Heart right ventricle (tissue), 16 donors: Measurements from ENCODE around the gene PDSS2. TPM values are rescaled to one million over a fixed set of nuclear protein-coding genes. Genes with fewer than 3 reads are reported as not detected.
"Not testable (repeated sequence)": the region's sequence is repeated elsewhere in the genome, so short reads cannot be mapped to it uniquely, and the experiment has no call there.

ENCODE experiments used
- ATAC-seq, 8 donors: fragments of 200-7000 bp; cut with Tn5 transposase; one replicate each; pipeline ENCODE4 v1.9.1; 2020; ENCODE audit warnings: mild to moderate bottlenecking in 8 of 8, moderate library complexity in 8 of 8, moderate number of reproducible peaks in 1 of 8
- DNase-seq, 2 donors: peaks; one replicate each; pipeline ENCODE4 v3.0.0-alpha.2; 2020
- H3K27ac ChIP-seq, 10 donors: fragments of 200-600 bp; sonication (generic) in 2 of 10; one replicate each; pipeline versions ENCODE4 v1.5.0 to v1.8.0; 2020 to 2022; ENCODE audit warnings: mild to moderate bottlenecking in 3 of 10
- H3K27me3 ChIP-seq, 7 donors: fragments of 200-600 bp; one replicate each; pipeline ENCODE4 v1.8.0; 2021 to 2022; ENCODE audit warnings: mild to moderate bottlenecking in 2 of 7
- H3K36me3 ChIP-seq, 9 donors: fragments of 200-600 bp; sonication (generic) in 1 of 9; one replicate each; pipeline versions ENCODE4 v1.5.0 to v1.8.0; 2020 to 2022; ENCODE audit warnings: mild to moderate bottlenecking in 2 of 9
- H3K4me1 ChIP-seq, 9 donors: fragments of 200-600 bp; sonication (generic) in 1 of 9; one replicate each; pipeline versions ENCODE4 v1.5.0 to v1.8.0; 2020 to 2022; ENCODE audit warnings: mild to moderate bottlenecking in 4 of 9
- H3K4me3 ChIP-seq, 10 donors: fragments of 200-600 bp; sonication (generic) in 2 of 10; one replicate each; pipeline versions ENCODE4 v1.5.0 to v1.8.0; 2020 to 2022; ENCODE audit warnings: mild to moderate bottlenecking in 7 of 10, moderate library complexity in 2 of 10
- H3K9me3 ChIP-seq, 11 donors: fragments of 200-600 bp in 10 of 11; sonication (generic) in 2 of 11; one replicate each; pipeline versions ENCODE4 v1.5.0 to v1.8.0; 2013 to 2022; ENCODE audit warnings: mild to moderate bottlenecking in 2 of 11, control low read depth in 1 of 11, moderate library complexity in 1 of 11
- CTCF ChIP-seq, 9 donors: fragments of 200-600 bp; sonication (generic) in 2 of 9; IDR thresholded peaks; one replicate each; pipeline versions ENCODE4 v1.5.0 to v1.8.0; 2021 to 2022; ENCODE audit warnings: antibody characterized with exemption in 9 of 9, mild to moderate bottlenecking in 5 of 9, moderate library complexity in 1 of 9
- WGBS, 2 donors: extraction: QIAGEN DNeasy Blood & Tissue Kit; methylation state at CpG; one replicate each; pipeline ENCODE4 v1.1.7; 2013; ENCODE audit warnings: inconsistent platforms in 1 of 2; 5-methylcytosine and 5-hydroxymethylcytosine counted together
- intact Hi-C, 10 donors: fragments of 100-400 bp; cut with DNase I; formaldehyde crosslinking; loops; one replicate each; pipeline versions ENCODE4 v1.11.1 to v1.14.2; 2022
- polyA plus RNA-seq, 2 donors: library from polyadenylated mRNA; stranded (reverse); fragments of 200-250 nt; gene quantifications; one replicate each; pipeline ENCODE4 v1.2.3, GENCODE V29; 2013
- total RNA-seq, 10 donors: library from RNA; stranded (reverse); fragmentation: NEBNext Ultra II Directional in 3 of 10; extraction: Animal tissue kit (Norgen Biotek cat#: 25700) in 3 of 10; gene quantifications; one replicate each; pipeline versions ENCODE4 v1.2.1 to v1.2.4, GENCODE V29; 2021 to 2023
- donor health status: Arrhythmogenic right ventricular cardiomyopathy.
- donor health status: ischemic (EF 13 %, LVEDD 7.1; RV severe dilation, severe dysfunction).
- donor health status: healthy with polysubstance abuse.
- donor health status: DM: no; HTN: yes; CAD: no.
- donor health status: DM: no; HTN: no; CAD: no.
- donor health status: ischemic (EF 25% LVEDD 6.9; RV normal size, moderate dysfunction).
- donor health status: ischemic (EF 25% LVEDD 5.7; RV mildly dilated, moderate dysfunction).
- donor health status: healthy.
- donor health status: DM: yes; HTN: yes; CAD: no.
- donor health status: Ischemic cardiomyopathy.
- donor health status: ischemic (EF 35%, LVEDD 5.7; RV mildly dilated, moderate dysfunction).
- donor health status: nonischemic (EF 11% LVEDD 7.7; RV severe dilation, severe dysfunction).
- donor health status: DM: yes; HTN: yes; CAD: no.
- donor health status: PGD.
- donor health status: ischemic (EF 29% LVEDD 5.4; RV normal size, mild dysfunction).
- donor health status: nonischemic (EF 23%, LVEDD 6.1; RV moderate dilation, normal function).

The PDSS2 gene
- total and polyA plus RNA-seq, 12 donors, result 5.5 to 22.2 (median 18.0) TPM

GRCh38 chr6:107304421-107305025 lies 154.8 kb downstream of the PDSS2 start:
- no peaks in the 10 kb centered on the region for H3K36me3 ChIP-seq
- intact Hi-C loops, result no loop called here
- no peak overlapping the region for H3K4me3 ChIP-seq
- ATAC-seq, result no peak
- no peak overlapping the region for H3K27ac ChIP-seq
- no peak for DNase-seq
- TF ChIP-seq CTCF (IDR thresholded peaks at IDR 0.05), result no peak
- no peaks in the 10 kb centered on the region for H3K27me3 ChIP-seq
- H3K9me3 ChIP-seq, result no peaks in the 10 kb centered on the region
- no peaks in the 10 kb centered on the region for H3K4me1 ChIP-seq
- WGBS, 2 donors, result 94 to 97% methylated on average over 5 of the region's 5 CpGs

- 43 to 46% methylated on average over 4 of the region's 4 CpGs for WGBS, 2 donors
Observed at GRCh38 chr6:107293350-107293749, 166.0 kb downstream of the PDSS2 start.

GRCh38 chr6:107292715-107293271 lies 166.6 kb downstream of the PDSS2 start:
- H3K27me3 ChIP-seq, result no peaks in the 10 kb centered on the region
- intact Hi-C loops, result no loop called here
- peaks cover 0 to 27% (median 13%) of the 10 kb centered on the region in 9 donors for H3K4me1 ChIP-seq
- WGBS, 2 donors, result 37 to 52% methylated on average over 6 of the region's 6 CpGs
- ATAC-seq (peak in 2 of 8 donors; percentile 30 to 47), DNase-seq (no peak)
- no peaks in the 10 kb centered on the region for H3K9me3 ChIP-seq
- no peaks in the 10 kb centered on the region for H3K36me3 ChIP-seq
- TF ChIP-seq CTCF (IDR thresholded peaks at IDR 0.05), result no peak
- H3K4me3 ChIP-seq, result peak overlapping the region in 2 of 10 donors; percentile 18 to 23
- no peak overlapping the region for H3K27ac ChIP-seq

More at GRCh38 chr6:107293350-107293749, 166.0 kb downstream of the PDSS2 start:
- ATAC-seq, result no peak
- Histone ChIP-seq H3K36me3 (no peaks in the 10 kb centered on the region), H3K9me3 (no peaks in the 10 kb centered on the region), H3K27ac (no peak overlapping the region), H3K4me3 (peak overlapping the region in 1 of 10 donors; percentile 23), H3K27me3 (no peaks in the 10 kb centered on the region), H3K4me1 (peaks cover 0 to 27% (median 13%) of the 10 kb centered on the region in 9 donors)
- TF ChIP-seq CTCF (IDR thresholded peaks at IDR 0.05), result no peak
- intact Hi-C loops, result no loop called here
- DNase-seq, result no peak

- Histone ChIP-seq H3K27me3 (no peaks in the 10 kb centered on the region), H3K4me3 (no peak overlapping the region), H3K27ac (no peak overlapping the region), H3K4me1 (peaks cover 0 to 27% (median 13%) of the 10 kb centered on the region in 9 donors), H3K36me3 (no peaks in the 10 kb centered on the region), H3K9me3 (no peaks in the 10 kb centered on the region)
- intact Hi-C loops, result no loop called here
- ATAC-seq (no peak), DNase-seq (no peak)
- TF ChIP-seq CTCF (IDR thresholded peaks at IDR 0.05), result no peak
- WGBS, 2 donors, result 83% methylated on average over 3 of the region's 3 CpGs
Observed at GRCh38 chr6:107290491-107290890, 168.9 kb downstream of the PDSS2 start.

- H3K27ac ChIP-seq, ATAC-seq, intact Hi-C loops, H3K4me3 ChIP-seq, DNase-seq, H3K27me3 ChIP-seq, H3K9me3 ChIP-seq, H3K36me3 ChIP-seq: not testable (repeated sequence)
- H3K4me1 ChIP-seq, result peaks cover 0 to 27% (median 13%) of the 10 kb centered on the region in 9 donors
- 96% methylated on average over 9 of the region's 9 CpGs for whole genome bisulfite sequencing, 2 donors
Observed at GRCh38 chr6:107289258-107289657, 170.1 kb downstream of the PDSS2 start.

- WGBS, 2 donors, result 96 to 97% methylated on average over 6 of the region's 6 CpGs
- H3K36me3 ChIP-seq, intact Hi-C loops, H3K27ac ChIP-seq, DNase-seq, ATAC-seq, H3K27me3 ChIP-seq, H3K4me1 ChIP-seq, H3K9me3 ChIP-seq, H3K4me3 ChIP-seq: not testable (repeated sequence)
Observed at GRCh38 chr6:107285683-107286082, 173.7 kb downstream of the PDSS2 start.
